ENCODE data around the gene SBNO1.

Gene SBNO1

DNA sequence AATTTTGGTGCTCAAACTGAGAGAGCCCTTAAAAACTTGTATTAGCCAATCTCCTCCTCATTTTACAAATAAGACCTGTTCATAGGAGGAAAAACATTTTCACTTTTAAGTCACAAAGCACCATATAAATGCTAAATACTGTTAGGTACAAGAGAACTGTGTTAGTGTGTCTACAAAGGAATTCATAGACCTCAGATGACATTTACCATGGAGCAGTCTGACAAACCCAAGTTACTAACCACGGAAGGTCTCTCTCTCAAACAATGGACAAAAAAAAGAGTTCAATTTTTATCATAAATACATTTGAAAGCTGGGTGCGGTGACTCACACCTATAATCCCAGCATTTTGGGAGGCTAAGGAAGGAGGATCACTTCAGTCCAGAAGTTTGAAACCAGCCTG is 10.0 kb downstream of the SBNO1 start:
- TF ChIP-seq GABPA (IDR thresholded peaks at IDR 0.05; ENCODE audit: low read depth) (no peak), SPI1 (IDR thresholded peaks at IDR 0.05; ENCODE audit: borderline replicate concordance, low read depth) (no peak), POLR2AphosphoS5 (IDR thresholded peaks at IDR 0.05; ENCODE audit: low read depth) (no peak)
- TF ChIP-seq, protein P1, sequence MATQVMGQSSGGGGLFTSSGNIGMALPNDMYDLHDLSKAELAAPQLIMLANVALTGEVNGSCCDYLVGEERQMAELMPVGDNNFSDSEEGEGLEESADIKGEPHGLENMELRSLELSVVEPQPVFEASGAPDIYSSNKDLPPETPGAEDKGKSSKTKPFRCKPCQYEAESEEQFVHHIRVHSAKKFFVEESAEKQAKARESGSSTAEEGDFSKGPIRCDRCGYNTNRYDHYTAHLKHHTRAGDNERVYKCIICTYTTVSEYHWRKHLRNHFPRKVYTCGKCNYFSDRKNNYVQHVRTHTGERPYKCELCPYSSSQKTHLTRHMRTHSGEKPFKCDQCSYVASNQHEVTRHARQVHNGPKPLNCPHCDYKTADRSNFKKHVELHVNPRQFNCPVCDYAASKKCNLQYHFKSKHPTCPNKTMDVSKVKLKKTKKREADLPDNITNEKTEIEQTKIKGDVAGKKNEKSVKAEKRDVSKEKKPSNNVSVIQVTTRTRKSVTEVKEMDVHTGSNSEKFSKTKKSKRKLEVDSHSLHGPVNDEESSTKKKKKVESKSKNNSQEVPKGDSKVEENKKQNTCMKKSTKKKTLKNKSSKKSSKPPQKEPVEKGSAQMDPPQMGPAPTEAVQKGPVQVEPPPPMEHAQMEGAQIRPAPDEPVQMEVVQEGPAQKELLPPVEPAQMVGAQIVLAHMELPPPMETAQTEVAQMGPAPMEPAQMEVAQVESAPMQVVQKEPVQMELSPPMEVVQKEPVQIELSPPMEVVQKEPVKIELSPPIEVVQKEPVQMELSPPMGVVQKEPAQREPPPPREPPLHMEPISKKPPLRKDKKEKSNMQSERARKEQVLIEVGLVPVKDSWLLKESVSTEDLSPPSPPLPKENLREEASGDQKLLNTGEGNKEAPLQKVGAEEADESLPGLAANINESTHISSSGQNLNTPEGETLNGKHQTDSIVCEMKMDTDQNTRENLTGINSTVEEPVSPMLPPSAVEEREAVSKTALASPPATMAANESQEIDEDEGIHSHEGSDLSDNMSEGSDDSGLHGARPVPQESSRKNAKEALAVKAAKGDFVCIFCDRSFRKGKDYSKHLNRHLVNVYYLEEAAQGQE (IDR thresholded peaks at IDR 0.05; ENCODE audit: insufficient replicate concordance, low read depth), result no peak
- TF ChIP-seq, protein P2, sequence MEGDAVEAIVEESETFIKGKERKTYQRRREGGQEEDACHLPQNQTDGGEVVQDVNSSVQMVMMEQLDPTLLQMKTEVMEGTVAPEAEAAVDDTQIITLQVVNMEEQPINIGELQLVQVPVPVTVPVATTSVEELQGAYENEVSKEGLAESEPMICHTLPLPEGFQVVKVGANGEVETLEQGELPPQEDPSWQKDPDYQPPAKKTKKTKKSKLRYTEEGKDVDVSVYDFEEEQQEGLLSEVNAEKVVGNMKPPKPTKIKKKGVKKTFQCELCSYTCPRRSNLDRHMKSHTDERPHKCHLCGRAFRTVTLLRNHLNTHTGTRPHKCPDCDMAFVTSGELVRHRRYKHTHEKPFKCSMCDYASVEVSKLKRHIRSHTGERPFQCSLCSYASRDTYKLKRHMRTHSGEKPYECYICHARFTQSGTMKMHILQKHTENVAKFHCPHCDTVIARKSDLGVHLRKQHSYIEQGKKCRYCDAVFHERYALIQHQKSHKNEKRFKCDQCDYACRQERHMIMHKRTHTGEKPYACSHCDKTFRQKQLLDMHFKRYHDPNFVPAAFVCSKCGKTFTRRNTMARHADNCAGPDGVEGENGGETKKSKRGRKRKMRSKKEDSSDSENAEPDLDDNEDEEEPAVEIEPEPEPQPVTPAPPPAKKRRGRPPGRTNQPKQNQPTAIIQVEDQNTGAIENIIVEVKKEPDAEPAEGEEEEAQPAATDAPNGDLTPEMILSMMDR (IDR thresholded peaks at IDR 0.05; ENCODE audit: insufficient read depth, low read length), result no peak
- H3K27ac ChIP-seq (replicated peaks), result no peak overlapping the region
- H3K27me3 ChIP-seq (ENCODE audit: insufficient read depth, poor library complexity, severe bottlenecking), result no peaks in the 10 kb centered on the region
- H3K4me3 ChIP-seq (replicated peaks; ENCODE audit: insufficient read depth, low read length), result no peak overlapping the region
- no peak for DNase-seq (ENCODE audit: low read depth in 1 of 2, low spot score in 1 of 2)

DNA sequence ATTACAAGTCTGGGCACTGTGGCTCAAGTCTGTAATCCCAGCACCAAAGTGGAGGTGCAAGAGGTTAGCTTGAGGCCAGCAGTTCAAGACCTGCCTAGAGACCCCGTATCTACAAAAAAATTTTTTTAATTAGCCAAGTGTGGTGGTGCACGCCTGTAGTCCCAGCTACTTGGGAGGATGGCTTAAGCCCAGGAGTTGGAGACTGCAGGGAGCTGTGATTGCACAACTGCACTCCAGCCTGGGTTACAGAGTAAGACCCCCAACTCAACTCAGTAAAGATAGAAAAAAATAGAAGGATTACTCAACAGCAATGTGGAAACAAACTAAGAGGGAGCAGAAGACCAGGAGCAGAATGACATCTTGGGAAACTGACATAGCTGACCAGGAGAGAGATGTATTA is 13.3 kb downstream of the SBNO1 start:
- TF ChIP-seq POLR2AphosphoS5 (IDR thresholded peaks at IDR 0.05; ENCODE audit: low read depth), result no peak
- TF ChIP-seq, protein P2 (IDR thresholded peaks at IDR 0.05; ENCODE audit: insufficient read depth, low read length), result no peak
- TF ChIP-seq, protein P1 (IDR thresholded peaks at IDR 0.05; ENCODE audit: insufficient replicate concordance, low read depth), result no peak
- no peak for TF ChIP-seq SPI1 (IDR thresholded peaks at IDR 0.05; ENCODE audit: borderline replicate concordance, low read depth)
- TF ChIP-seq GABPA (IDR thresholded peaks at IDR 0.05; ENCODE audit: low read depth), result no peak
- H3K27ac ChIP-seq (replicated peaks), result no peak overlapping the region
- no peaks in the 10 kb centered on the region for H3K27me3 ChIP-seq (ENCODE audit: insufficient read depth, poor library complexity, severe bottlenecking)
- no peak for DNase-seq (ENCODE audit: low read depth in 1 of 2, low spot score in 1 of 2)
- H3K4me3 ChIP-seq (replicated peaks; ENCODE audit: insufficient read depth, low read length), result no peak overlapping the region

DNA sequence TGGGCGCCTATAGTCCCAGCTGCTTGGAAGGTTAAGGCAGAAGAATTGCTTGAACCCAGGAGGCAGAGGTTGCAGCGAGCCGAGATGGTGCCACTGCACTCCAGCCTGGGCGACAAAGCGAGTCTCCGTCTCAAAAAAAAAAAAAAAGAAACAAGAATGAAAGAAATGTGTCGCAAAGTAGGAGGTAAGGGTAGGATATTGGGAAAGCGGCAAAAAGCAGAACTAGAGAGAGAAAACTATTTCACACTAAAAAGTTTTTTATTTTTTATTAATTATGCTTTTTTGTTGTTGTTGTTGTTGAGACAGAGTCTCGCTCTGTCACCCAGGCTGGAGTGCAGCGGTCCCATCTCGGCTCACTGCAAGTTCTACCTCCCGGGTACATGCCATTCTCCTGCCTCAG is 17.7 kb downstream of the SBNO1 start:
- Histone ChIP-seq H3K4me3 (replicated peaks; ENCODE audit: insufficient read depth, low read length) (no peak overlapping the region), H3K27me3 (ENCODE audit: insufficient read depth, poor library complexity, severe bottlenecking) (no peaks in the 10 kb centered on the region), H3K27ac (replicated peaks) (peak overlapping the region; percentile 53)
- TF ChIP-seq, protein P2 (IDR thresholded peaks at IDR 0.05; ENCODE audit: insufficient read depth, low read length), result no peak
- TF ChIP-seq SPI1 (IDR thresholded peaks at IDR 0.05; ENCODE audit: borderline replicate concordance, low read depth), result peak; percentile 50; the same call in 1 of the 2 replicates
- TF ChIP-seq POLR2AphosphoS5 (IDR thresholded peaks at IDR 0.05; ENCODE audit: low read depth), result no peak
- TF ChIP-seq GABPA (IDR thresholded peaks at IDR 0.05; ENCODE audit: low read depth), result no peak
- peak in 1 of 2 experiments; percentile 45 for DNase-seq (ENCODE audit: low read depth in 1 of 2, low spot score in 1 of 2)

DNA sequence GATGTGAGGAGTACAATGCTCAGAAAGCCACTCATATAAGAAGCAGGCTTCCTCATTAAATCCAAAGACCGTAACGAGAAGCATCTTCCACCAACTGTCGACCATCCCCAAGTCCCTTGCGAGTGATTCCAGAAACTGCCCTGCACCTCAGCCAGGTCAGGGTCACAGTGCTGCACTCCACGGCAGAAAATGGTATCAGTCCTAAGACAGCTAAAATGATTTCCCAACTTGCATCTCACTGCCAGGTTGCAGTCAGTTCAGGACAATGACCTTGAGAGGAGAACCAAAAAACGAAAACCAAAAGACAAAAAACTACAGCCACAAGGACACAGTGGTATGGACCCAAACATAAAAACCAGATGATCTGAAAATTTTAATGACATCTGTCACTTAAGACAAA is 20.6 kb downstream of the SBNO1 start:
- DNase-seq (ENCODE audit: low read depth in 1 of 2, low spot score in 1 of 2), result no peak
- H3K27ac ChIP-seq (replicated peaks), result no peak overlapping the region
- TF ChIP-seq SPI1 (IDR thresholded peaks at IDR 0.05; ENCODE audit: borderline replicate concordance, low read depth) (no peak), GABPA (IDR thresholded peaks at IDR 0.05; ENCODE audit: low read depth) (no peak), POLR2AphosphoS5 (IDR thresholded peaks at IDR 0.05; ENCODE audit: low read depth) (no peak)
- TF ChIP-seq, protein P1 (IDR thresholded peaks at IDR 0.05; ENCODE audit: insufficient replicate concordance, low read depth), result no peak
- TF ChIP-seq, protein P2 (IDR thresholded peaks at IDR 0.05; ENCODE audit: insufficient read depth, low read length), result no peak
- H3K27me3 ChIP-seq (ENCODE audit: insufficient read depth, poor library complexity, severe bottlenecking), result no peaks in the 10 kb centered on the region
- no peak overlapping the region for H3K4me3 ChIP-seq (replicated peaks; ENCODE audit: insufficient read depth, low read length)

Measured in HL-60 (cell line).